GM11168 (cell line): ENCODE measurements around the gene SIRPB1.
"Not testable (repeated sequence)": the region's sequence is repeated elsewhere in the genome, so short reads cannot be mapped to it uniquely, and the experiment has no call there.

ENCODE experiments used
- in situ Hi-C: fragments of 300-500 bp; cut with MboI; formaldehyde crosslinking; loops from one replicate; pipeline ENCODE4 v1.12.0; 2022; ENCODE audit warnings: low sequenced_read_pairs; ENCODE audit not compliant: unreplicated experiment

Gene SIRPB1

GRCh38 chr20:1610404-1610803 is 9.4 kb downstream of the SIRPB1 start:
- in situ Hi-C loops = not testable (repeated sequence)

DNA sequence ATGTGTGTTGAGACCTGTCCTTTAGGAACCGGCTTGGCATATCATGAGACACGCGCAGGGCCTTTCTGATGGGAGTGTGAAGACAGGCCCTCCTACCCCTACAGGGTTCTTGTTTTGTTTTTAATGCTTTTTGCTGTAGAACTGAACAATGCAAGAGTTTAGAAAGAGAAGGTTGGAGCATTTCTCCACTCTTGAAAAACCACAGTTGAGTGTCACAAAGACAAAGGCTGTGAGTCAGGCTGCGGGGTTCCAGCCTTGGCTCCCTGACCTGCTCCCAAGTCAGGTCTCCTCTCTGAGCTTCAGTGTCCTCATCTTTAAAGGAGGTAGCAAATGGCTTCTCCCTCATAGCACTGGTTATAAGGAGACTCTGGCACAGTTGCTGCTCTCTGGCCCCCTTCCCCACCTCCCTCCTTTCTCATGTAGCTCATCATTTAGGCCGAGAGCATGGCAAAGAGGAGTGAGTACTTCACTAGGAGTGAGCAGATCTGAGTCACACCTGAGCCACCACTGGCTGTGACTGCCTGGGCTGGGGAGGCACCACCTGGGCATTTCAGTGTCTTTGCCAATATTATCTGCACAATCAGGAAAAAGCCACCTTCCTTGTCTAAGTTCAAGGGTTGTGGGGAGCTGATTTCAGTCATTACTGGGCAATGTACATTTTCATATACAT is 11.0 kb downstream of the SIRPB1 start:
- in situ Hi-C loops = not testable (repeated sequence)

- in situ Hi-C loops = no loop called here
These were observed 19.1 kb downstream of the SIRPB1 start for GRCh38 chr20:1600736-1601135.

- in situ Hi-C loops = no loop called here
These were observed 24.5 kb downstream of the SIRPB1 start for GRCh38 chr20:1595333-1595732.

DNA sequence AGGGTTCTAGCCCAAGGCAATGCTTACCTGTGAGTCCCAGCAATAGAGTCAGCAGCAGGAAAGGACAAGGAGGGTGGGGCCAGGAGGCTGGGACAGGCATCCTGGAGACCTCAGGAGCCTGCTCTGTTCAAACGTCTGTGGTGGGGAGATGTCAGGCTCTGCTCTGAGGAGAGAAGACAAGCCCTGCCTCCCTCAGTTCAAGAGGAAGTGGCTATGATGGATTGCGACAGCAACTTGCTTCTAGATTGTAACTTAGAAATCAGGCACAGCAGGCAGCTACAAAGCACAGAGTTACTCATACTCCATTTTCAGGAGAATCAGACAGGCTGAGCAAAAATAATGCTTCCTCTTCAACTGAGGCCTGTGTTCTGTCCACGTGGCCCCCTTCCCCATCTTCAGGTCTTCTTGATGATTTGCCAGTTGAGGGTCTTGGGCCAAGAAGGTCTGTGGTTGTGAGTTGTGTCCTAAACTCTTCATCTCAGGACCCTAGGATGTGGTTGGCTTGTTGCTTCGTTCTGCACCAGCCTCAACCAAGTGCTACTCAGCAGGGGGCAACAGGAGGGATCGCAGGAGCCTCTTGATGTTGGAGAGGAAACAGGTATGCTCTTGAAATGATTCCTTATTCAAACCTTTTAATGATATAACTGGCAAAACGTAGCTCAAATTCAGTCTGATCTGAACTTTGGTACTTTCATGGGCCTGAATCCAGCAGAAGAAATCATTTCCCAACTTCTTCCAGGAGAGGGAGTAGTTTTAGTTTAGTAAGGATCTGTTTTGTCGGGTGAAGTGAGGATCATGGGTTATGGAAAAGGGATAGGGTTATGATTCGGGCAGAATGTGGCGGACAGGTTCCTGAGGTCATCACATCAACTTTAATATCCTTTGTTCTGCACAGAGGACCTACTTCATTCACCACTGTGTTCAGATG is 31.0 kb downstream of the SIRPB1 start:
- in situ Hi-C loops = no loop called here

DNA sequence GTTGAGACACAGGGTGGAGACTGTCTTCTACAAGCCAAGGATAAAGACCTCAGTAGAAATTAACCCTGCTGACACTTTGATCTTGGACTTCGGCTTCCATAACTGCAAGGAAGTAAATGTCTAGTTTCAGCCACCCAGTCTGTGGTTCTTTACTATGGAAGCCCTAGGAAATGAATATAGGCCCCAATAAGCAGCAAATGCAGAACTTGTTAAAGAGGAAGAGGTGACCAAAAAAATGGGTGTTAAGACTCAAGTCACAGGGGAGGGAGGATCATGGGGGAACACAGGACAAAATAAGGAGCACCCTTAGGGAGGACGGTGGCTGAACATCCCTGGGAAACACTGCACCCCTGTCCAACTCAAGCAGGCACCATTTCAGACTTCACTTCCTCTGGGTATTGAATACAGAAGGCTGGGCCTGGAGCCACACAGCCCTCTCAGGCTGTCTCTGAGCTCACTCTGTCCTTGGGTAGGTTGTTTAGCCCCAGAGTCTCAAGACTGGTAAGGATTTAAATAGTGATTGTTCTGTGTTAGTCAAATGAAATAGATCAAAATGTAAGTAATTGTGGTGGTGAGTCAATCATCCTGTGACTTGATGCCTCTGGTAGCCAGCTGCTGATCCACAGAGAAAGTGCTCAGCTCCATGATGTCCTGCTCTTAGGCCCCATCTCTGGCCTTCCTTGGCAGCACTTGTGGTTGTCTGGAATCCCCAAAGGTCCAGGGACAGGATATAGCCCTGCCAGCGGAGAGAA is 31.9 kb downstream of the SIRPB1 start:
- in situ Hi-C loops = no loop called here

DNA sequence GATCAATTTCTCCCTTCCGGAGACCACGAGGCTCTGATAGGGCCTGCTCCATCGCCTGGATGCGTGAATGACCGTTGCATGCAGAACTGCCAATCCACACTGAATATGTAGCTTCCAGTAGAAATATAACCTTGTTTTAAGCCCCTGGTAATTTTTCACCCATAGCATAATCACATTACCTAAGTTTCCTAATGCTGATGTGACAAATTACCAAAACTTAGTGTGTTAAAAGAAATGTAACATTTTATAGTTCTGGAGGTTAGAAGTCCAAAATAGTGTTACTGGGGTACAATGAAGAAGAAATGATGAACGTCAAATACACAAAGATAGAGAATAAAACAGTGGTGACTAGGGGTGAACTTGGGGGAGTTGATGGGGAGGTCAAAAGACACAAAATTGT is 40.3 kb downstream of the SIRPB1 start:
- in situ Hi-C loops = no loop called here

DNA sequence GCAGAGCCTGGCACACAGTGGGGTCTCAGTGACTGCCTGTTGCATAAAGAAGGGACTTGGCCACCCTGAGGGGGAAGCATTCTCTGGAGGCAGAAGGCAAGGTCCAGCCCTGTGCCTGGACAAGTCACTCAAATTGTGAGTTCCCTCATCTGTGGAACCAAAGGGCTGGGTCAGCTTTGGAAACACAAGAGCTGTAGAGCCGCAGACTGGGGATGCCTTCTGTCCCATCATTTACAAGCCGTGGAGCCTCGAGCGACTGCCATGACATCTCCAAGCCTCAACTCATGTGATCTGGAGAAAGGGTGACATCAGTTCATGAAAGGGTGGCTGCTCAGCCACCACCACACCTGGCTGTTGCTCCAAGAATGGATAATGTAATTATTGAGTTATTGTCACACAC is 41.9 kb downstream of the SIRPB1 start:
- in situ Hi-C loops = no loop called here

GRCh38 chr20:1577313-1577712 is 42.5 kb downstream of the SIRPB1 start:
- in situ Hi-C loops = not testable (repeated sequence)

- in situ Hi-C loops = no loop called here
These were observed 43.2 kb downstream of the SIRPB1 start for GRCh38 chr20:1576641-1577040.

GRCh38 chr20:1576003-1576402 is 43.8 kb downstream of the SIRPB1 start:
- in situ Hi-C loops = not testable (repeated sequence)

- in situ Hi-C loops = not testable (repeated sequence)
These were observed 48.2 kb downstream of the SIRPB1 start for GRCh38 chr20:1571583-1571982.
